GM23338 (cell line): Measurements from ENCODE around the gene ST6GALNAC6. TPM values are rescaled to one million over a fixed set of nuclear protein-coding genes. Genes with fewer than 3 reads are reported as not detected.

ENCODE experiments used
- ATAC-seq: fragments of 200-7000 bp; cut with Tn5 transposase; 3 replicates; pipeline ENCODE4 v1.9.1; 2020
- DNase-seq: peaks from one replicate; pipeline ENCODE4 v3.0.0-alpha.2; 2015; ENCODE audit warnings: low spot score
- H2AFZ ChIP-seq: fragments of 200-600 bp; sonication (generic); 2 replicates; pipeline ENCODE4 v1.8.0; 2016; ENCODE audit warnings: antibody characterized with exemption, mild to moderate bottlenecking, moderate library complexity
- H3F3A ChIP-seq: fragments of 200-600 bp; sonication (generic); replicated peaks from 2 replicates; pipeline ENCODE4 v1.8.0; 2017; ENCODE audit warnings: antibody characterized with exemption, mixed run types, low read depth
- H3K27ac ChIP-seq: fragments of 200-600 bp; sonication (generic); 2 replicates; pipeline ENCODE4 v1.6.1; 2016; ENCODE audit warnings: low read depth
- H3K27me3 ChIP-seq: fragments of 200-600 bp; sonication (generic); 2 replicates; pipeline ENCODE4 v1.8.0; 2016; ENCODE audit warnings: mild to moderate bottlenecking, mixed run types, moderate library complexity; ENCODE audit not compliant: insufficient read depth
- H3K36me3 ChIP-seq: fragments of 200-600 bp; sonication (generic); 2 replicates; pipeline ENCODE4 v1.8.0; 2016; ENCODE audit warnings: mild to moderate bottlenecking; ENCODE audit not compliant: insufficient read depth
- H3K4me1 ChIP-seq: fragments of 200-600 bp; sonication (generic); 2 replicates; pipeline ENCODE4 v1.8.0; 2016; ENCODE audit warnings: mild to moderate bottlenecking, moderate library complexity; ENCODE audit not compliant: insufficient read depth
- H3K4me2 ChIP-seq: fragments of 200-600 bp; sonication (generic); 2 replicates; pipeline ENCODE4 v1.7.1; 2017; ENCODE audit warnings: mixed run types
- H3K4me3 ChIP-seq: fragments of 200-600 bp; sonication (generic); 2 replicates; pipeline ENCODE4 v1.6.1; 2016; ENCODE audit warnings: mixed run types
- H3K79me2 ChIP-seq: fragments of 200-600 bp; sonication (generic); replicated peaks from 2 replicates; pipeline ENCODE4 v1.8.0; 2017; ENCODE audit warnings: mild to moderate bottlenecking; ENCODE audit not compliant: insufficient read depth
- H3K9me2 ChIP-seq: fragments of 200-600 bp; sonication (generic); 2 replicates; pipeline ENCODE4 v1.8.0; 2017; ENCODE audit not compliant: insufficient read depth
- H4K20me1 ChIP-seq: fragments of 200-600 bp; sonication (generic); replicated peaks from 2 replicates; pipeline ENCODE4 v1.8.0; 2017; ENCODE audit warnings: mild to moderate bottlenecking; ENCODE audit not compliant: insufficient read depth
- H3K27ac Mint-ChIP-seq: 2 replicates; pipeline ENCODE4 v1.8.0; 2020; ENCODE audit warnings: inconsistent platforms, mild to moderate bottlenecking, moderate library complexity, mixed read lengths
- H3K27me3 Mint-ChIP-seq: 3 replicates; pipeline ENCODE4 v1.8.0; 2022; ENCODE audit warnings: low read depth, mild to moderate bottlenecking, moderate library complexity, mixed read lengths, inconsistent platforms; ENCODE audit not compliant: insufficient read depth, poor library complexity
- H3K36me3 Mint-ChIP-seq: 3 replicates; pipeline ENCODE4 v1.8.0; 2021; ENCODE audit warnings: low read depth, mild to moderate bottlenecking, inconsistent platforms, moderate library complexity, mixed read lengths
- H3K4me1 Mint-ChIP-seq: 3 replicates; pipeline ENCODE4 v1.8.0; 2020; ENCODE audit warnings: mild to moderate bottlenecking, inconsistent platforms, mixed read lengths
- H3K4me3 Mint-ChIP-seq: 3 replicates; pipeline ENCODE4 v1.8.0; 2021; ENCODE audit warnings: moderate library complexity, mild to moderate bottlenecking, inconsistent platforms, mixed read lengths
- H3K9me3 Mint-ChIP-seq: 3 replicates; pipeline ENCODE4 v1.8.0; 2020; ENCODE audit warnings: moderate library complexity, mild to moderate bottlenecking, inconsistent platforms, mixed read lengths
- CREB1 ChIP-seq: fragments of 250-450 bp; sonication (Bioruptor Pico); IDR thresholded peaks from 2 replicates; pipeline ENCODE4 v1.5.0; 2020; ENCODE audit warnings: low read depth, mild to moderate bottlenecking, moderate library complexity
- CTCF ChIP-seq, 2 experiments: fragments of 200-600 bp in 1 of 2; sonication (generic) in 1 of 2; conservative IDR thresholded peaks; 2 replicates each; pipeline versions ENCODE4 v1.5.1 to v1.6.1; 2016 to 2017; ENCODE audit warnings: antibody characterized with exemption in 2 of 2, low read depth in 2 of 2, mild to moderate bottlenecking in 2 of 2, moderate library complexity in 1 of 2
- ETS1 ChIP-seq: IDR thresholded peaks from 2 replicates; pipeline ENCODE4 v1.6.1; 2016; ENCODE audit warnings: antibody characterized with exemption
- EZH2 ChIP-seq: fragments of 200-600 bp; sonication (generic); IDR thresholded peaks from one replicate; pipeline ENCODE4 v1.8.0; 2017; ENCODE audit warnings: antibody characterized with exemption, mild to moderate bottlenecking, low read depth; ENCODE audit not compliant: unreplicated experiment
- EZH2phosphoT487 ChIP-seq: fragments of 200-600 bp; sonication (generic); IDR thresholded peaks from one replicate; pipeline ENCODE4 v1.8.1; 2018; ENCODE audit warnings: antibody characterized with exemption; ENCODE audit not compliant: unreplicated experiment
- JUNB ChIP-seq: IDR thresholded peaks from one replicate; pipeline ENCODE4 v1.6.1; 2016; ENCODE audit warnings: antibody characterized with exemption; ENCODE audit not compliant: unreplicated experiment
- NANOG ChIP-seq: IDR thresholded peaks from 2 replicates; pipeline ENCODE4 v1.6.1; 2016; ENCODE audit warnings: antibody characterized with exemption, borderline replicate concordance
- POLR2AphosphoS5 ChIP-seq: IDR thresholded peaks from 2 replicates; pipeline ENCODE4 v1.6.1; 2016; ENCODE audit warnings: antibody characterized with exemption, low read depth
- STAT1 ChIP-seq: IDR thresholded peaks from one replicate; pipeline ENCODE4 v1.6.1; 2016; ENCODE audit warnings: antibody characterized with exemption; ENCODE audit not compliant: unreplicated experiment
- ZNF114 ChIP-seq: fragments of 250-450 bp; sonication (Bioruptor Pico); IDR thresholded peaks from 2 replicates; pipeline ENCODE4 v1.5.0; 2020; ENCODE audit warnings: mild to moderate bottlenecking, moderate library complexity
- ZNF331 ChIP-seq: fragments of 250-450 bp; sonication (Bioruptor Pico); IDR thresholded peaks from 2 replicates; pipeline ENCODE4 v1.5.0; 2020; ENCODE audit warnings: low read depth, mild to moderate bottlenecking, moderate library complexity
- ZNF462 ChIP-seq: fragments of 250-450 bp; sonication (Bioruptor Pico); IDR thresholded peaks from 2 replicates; pipeline ENCODE4 v1.5.0; 2020; ENCODE audit warnings: mild to moderate bottlenecking, moderate library complexity
- polyA plus RNA-seq: library from polyadenylated mRNA; unstranded; fragments of >200 nt; fragmentation: Nextera tagmentation; extraction: Ambion mirVana; gene quantifications from 2 replicates; pipeline ENCODE4 v1.2.1, GENCODE V29; 2016
- total RNA-seq: library from RNA; depleted of rRNA; stranded (reverse); fragments of >200 nt; shearing (Covaris generic); gene quantifications from 2 replicates; pipeline ENCODE4 v1.2.3, GENCODE V29; 2014
- TF ChIP-seq, protein P1 (sequence below): IDR thresholded peaks from one replicate; pipeline ENCODE4 v1.6.1; 2018; ENCODE audit warnings: antibody characterized with exemption; ENCODE audit not compliant: unreplicated experiment

The ST6GALNAC6 gene
- total and polyA plus RNA-seq, 2 experiments from 2014 or later: 20.7 to 39.2 TPM

GRCh38 chr9:127896395-127897192 lies 2.8 kb downstream of the ST6GALNAC6 start:
- Mint-ChIP-seq H3K27me3 (peaks cover 5% of the 10 kb centered on the region), H3K9me3 (no peaks in the 10 kb centered on the region), H3K4me1 (peaks cover 18% of the 10 kb centered on the region), H3K4me3 (peak overlapping the region; percentile 26; the same call in 2 of the 3 replicates), H3K27ac (peak overlapping the region; percentile 62; the same call in 1 of the 2 replicates), H3K36me3 (peaks cover 40% of the 10 kb centered on the region)
- H3K36me3 ChIP-seq: peaks cover 29% of the 10 kb centered on the region
- no peak overlapping the region for H2AFZ ChIP-seq
- no peak for ATAC-seq
- peak overlapping the region; percentile 78 for H3K4me2 ChIP-seq
- H3K79me2 ChIP-seq: peaks cover 6% of the 10 kb centered on the region
- H3K27ac ChIP-seq: peak overlapping the region; percentile 91
- TF ChIP-seq, protein P1, sequence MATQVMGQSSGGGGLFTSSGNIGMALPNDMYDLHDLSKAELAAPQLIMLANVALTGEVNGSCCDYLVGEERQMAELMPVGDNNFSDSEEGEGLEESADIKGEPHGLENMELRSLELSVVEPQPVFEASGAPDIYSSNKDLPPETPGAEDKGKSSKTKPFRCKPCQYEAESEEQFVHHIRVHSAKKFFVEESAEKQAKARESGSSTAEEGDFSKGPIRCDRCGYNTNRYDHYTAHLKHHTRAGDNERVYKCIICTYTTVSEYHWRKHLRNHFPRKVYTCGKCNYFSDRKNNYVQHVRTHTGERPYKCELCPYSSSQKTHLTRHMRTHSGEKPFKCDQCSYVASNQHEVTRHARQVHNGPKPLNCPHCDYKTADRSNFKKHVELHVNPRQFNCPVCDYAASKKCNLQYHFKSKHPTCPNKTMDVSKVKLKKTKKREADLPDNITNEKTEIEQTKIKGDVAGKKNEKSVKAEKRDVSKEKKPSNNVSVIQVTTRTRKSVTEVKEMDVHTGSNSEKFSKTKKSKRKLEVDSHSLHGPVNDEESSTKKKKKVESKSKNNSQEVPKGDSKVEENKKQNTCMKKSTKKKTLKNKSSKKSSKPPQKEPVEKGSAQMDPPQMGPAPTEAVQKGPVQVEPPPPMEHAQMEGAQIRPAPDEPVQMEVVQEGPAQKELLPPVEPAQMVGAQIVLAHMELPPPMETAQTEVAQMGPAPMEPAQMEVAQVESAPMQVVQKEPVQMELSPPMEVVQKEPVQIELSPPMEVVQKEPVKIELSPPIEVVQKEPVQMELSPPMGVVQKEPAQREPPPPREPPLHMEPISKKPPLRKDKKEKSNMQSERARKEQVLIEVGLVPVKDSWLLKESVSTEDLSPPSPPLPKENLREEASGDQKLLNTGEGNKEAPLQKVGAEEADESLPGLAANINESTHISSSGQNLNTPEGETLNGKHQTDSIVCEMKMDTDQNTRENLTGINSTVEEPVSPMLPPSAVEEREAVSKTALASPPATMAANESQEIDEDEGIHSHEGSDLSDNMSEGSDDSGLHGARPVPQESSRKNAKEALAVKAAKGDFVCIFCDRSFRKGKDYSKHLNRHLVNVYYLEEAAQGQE: no peak
- TF ChIP-seq STAT1 (no peak), ZNF114 (CRISPR knock-in tag) (no peak), CTCF (conservative IDR thresholded peaks at IDR 0.05; ENCODE audit: low read depth in 2 of 2) (no peak), CREB1 (CRISPR knock-in tag) (no peak), ZNF331 (CRISPR knock-in tag) (no peak), EZH2 (no peak), ZNF462 (no peak), JUNB (no peak), NANOG (no peak), POLR2AphosphoS5 (no peak), ETS1 (no peak), EZH2phosphoT487 (no peak)
- H3K4me3 ChIP-seq: peak overlapping the region; percentile 46
- no peaks in the 10 kb centered on the region for H3K9me2 ChIP-seq
- peaks cover 24% of the 10 kb centered on the region for H3K4me1 ChIP-seq
- no peak for DNase-seq
- H3F3A ChIP-seq: peaks cover 19% of the 10 kb centered on the region
- peaks cover 5% of the 10 kb centered on the region; the same call in 1 of the 2 replicates for H3K27me3 ChIP-seq
- peaks cover 12% of the 10 kb centered on the region; the same call in 1 of the 2 replicates for H4K20me1 ChIP-seq
